HG03066 (cell line): ENCODE measurements around the gene PILRA.

Source experiments
- ATAC-seq: cut with Tn5 transposase; IDR thresholded peaks from one replicate; pipeline ENCODE4 v1.9.1; 2021; ENCODE audit warnings: low read depth; ENCODE audit not compliant: unreplicated experiment

PILRA gene

GRCh38 chr7:100406767-100407166 is 33.5 kb downstream of the PILRA start:
- no peak for ATAC-seq

GRCh38 chr7:100407285-100408180 is 34.2 kb downstream of the PILRA start:
- no peak for ATAC-seq

- ATAC-seq = no peak
These were observed 37.8 kb downstream of the PILRA start for GRCh38 chr7:100411101-100411500.

- no peak for ATAC-seq
These were observed 40.1 kb downstream of the PILRA start for GRCh38 chr7:100413346-100413745.

GRCh38 chr7:100413889-100414288 is 40.6 kb downstream of the PILRA start:
- no peak for ATAC-seq

DNA sequence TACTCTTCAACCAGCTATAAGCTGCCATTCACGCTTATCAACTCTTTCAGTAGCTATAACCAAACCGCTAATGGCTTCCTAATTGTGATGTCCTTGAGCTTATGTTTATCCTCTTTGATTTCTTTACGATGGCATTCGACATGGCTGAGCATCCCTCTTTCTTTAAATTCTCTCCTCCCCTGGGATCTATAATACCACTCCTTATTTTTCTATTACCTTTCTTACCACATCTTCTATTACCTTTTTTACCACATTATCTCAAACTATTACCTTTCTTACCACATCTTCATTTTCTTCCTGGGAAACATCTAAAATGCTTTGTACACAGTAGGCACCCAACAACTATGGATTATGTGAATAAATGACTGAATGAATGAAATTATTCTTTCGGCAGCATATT is 42.2 kb downstream of the PILRA start:
- no peak for ATAC-seq

DNA sequence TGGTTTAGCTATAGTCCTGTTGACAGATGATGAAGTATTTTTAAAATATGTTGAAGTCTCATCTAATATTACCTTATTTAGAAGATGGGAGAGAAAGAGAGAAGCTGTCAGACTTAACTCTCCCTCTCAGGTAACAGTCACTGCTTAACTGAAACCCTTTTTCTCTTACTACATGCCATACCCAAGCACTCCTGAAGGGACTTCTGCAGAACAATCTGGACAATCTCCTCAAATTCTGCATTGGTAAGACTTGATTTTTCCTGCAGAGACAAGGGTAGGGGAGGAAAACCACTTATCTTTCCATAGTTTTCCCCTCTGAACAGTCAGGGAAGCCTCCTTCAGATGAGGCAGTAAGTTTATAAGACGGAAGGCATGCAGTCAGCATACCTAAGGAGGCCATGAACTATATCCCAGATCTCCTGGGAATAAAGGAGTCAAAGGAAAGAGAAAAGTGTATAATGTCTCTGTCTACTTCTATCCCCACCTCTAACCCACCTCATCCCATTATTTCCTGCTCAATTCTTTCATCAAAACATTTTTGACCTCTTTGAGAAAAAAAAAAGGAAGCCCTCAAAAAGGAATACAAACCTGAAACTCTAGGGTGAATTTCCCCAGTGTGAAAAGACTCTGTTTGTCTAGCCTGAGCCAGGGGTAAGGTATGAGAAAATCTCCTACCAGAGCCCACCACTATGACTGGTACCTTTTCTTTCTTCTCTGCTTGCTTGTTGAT is 45.8 kb downstream of the PILRA start:
- no peak for ATAC-seq

DNA sequence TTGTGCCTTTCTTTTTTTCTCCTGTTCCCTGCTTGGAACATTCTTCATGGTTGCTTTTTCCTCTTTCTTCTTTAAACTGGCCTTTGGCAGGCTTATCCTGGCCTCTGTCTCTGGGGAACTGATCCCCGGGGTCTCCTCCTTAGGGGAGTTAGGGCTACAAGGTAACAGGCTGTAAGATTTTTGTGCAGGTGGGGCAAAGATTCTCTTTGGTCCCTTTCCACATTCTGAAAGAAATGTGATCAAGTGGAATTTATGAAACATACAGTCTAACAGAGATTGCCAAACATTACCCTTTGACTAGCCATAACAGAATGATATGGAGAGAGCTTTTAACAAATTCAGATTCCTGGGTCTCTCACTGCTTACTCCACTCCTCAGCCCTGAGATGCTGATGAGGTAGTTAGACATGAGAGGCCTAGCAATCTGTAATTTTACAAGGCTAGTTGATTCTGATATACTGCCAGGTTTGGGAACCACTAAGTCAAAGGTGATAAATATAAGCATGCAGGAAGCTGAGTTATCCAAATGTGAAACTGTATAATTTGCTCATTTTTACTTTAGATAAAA is 46.5 kb downstream of the PILRA start:
- no peak for ATAC-seq

DNA sequence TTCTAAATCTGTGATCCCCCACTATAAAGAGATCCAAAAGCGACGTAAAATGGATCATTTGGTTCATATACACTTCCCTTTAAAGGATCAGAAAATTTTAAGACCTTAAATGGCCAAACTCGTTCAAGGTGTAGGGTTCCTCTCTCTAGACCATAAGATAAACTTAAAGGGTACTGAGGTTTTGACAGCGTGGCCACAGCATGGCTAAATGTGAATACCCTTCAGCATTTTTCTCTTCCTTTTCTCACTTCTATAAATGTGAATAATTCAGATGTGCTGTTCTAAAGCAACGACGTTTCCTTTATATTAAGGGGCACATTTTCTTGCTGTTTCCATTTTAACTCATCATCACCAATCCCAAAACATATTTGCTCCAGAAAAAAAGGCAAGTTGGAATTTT is 50.0 kb downstream of the PILRA start:
- ATAC-seq = no peak

GRCh38 chr7:100425347-100425746 is 52.1 kb downstream of the PILRA start:
- no peak for ATAC-seq

- no peak for ATAC-seq
These were observed 53.2 kb downstream of the PILRA start for GRCh38 chr7:100426516-100426915.

GRCh38 chr7:100427762-100428198 is 54.5 kb downstream of the PILRA start:
- no peak for ATAC-seq

DNA sequence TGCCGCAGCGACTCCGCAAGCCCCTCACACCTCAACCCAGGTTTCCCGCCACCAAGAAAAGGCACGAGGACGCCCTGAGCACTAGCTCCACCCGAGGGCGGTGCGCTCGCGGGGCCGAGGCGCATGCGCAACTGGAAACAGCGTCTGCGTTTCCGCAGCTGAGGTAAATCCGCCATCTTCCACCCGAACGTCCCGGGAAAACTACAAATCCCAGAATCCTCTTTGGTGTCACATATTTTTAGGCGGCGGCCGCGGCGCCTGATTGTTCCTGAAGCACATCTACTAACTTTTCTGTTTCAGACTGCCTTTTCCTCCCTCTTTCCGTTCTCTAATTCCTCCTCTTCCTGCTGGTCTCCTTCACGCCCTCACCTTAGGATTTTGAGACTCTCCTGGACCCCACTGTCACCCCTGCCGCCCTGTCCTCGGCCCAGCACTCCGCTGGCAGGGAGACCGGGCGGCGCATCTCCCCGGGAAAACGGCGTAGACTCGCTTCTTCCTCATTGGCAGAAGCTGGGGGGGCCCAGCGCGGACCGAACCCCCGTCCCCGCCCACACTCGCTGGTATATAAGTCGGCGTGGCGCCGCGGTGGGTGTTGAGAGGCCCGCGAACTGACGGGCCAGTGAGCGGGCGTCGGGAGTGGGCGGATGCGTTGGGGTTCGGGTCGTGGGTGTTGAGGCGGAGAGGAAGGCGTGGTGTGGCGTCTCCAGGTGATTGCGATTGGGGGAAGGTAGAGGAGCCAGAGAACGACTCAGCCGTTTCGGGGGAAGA is 55.1 kb downstream of the PILRA start, which contains the start of gene ZCWPW1:
TSS of gene ZCWPW1 (minus strand) at position 505 of the 768 bp plus-strand sequence. CDS start 8,054 bp downstream, outside the sequence.
- peak; percentile 43 for ATAC-seq

GRCh38 chr7:100428967-100429636 is 55.8 kb downstream of the PILRA start:
- ATAC-seq = peak; percentile 37

- peak; percentile 32 for ATAC-seq
These were observed 56.6 kb downstream of the PILRA start, which contains the start of gene MEPCE for GRCh38 chr7:100429637-100430492. Gene MEPCE, plus strand, starts transcription at chr7:100429831. Its CDS starts 188 bp downstream, at chr7:100430019.

DNA sequence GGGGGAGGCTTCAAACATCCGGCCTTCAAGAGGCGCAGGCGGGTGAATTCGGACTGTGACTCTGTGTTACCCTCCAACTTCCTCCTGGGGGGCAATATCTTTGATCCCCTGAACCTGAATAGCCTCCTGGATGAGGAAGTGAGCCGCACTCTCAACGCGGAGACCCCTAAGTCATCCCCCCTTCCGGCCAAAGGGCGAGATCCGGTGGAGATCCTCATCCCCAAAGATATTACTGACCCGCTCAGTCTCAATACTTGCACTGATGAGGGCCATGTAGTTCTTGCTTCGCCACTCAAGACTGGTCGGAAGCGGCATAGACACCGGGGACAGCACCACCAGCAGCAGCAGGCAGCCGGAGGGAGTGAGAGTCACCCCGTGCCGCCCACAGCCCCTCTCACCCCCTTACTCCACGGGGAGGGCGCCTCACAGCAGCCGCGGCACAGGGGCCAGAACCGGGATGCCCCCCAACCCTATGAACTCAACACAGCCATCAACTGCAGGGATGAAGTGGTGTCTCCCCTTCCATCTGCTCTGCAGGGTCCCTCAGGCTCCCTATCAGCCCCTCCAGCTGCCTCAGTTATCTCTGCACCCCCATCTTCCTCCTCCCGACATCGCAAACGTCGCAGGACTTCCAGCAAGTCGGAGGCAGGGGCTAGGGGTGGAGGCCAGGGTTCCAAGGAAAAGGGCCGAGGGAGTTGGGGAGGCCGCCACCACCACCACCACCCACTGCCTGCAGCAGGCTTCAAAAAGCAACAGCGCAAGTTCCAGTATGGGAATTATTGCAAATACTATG is 57.4 kb downstream of the PILRA start:
- no peak for ATAC-seq

DNA sequence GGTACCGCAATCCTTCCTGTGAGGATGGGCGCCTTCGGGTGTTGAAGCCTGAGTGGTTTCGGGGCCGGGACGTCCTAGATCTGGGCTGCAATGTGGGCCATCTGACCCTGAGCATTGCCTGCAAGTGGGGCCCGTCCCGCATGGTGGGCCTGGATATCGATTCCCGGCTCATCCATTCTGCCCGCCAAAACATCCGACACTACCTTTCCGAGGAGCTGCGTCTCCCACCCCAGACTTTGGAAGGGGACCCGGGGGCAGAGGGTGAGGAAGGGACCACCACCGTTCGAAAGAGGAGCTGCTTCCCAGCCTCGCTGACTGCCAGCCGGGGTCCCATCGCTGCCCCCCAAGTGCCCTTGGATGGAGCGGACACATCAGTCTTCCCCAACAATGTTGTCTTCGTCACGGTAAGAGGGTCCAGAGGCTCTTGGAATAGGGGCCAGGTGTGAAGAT is 58.0 kb downstream of the PILRA start:
- ATAC-seq = no peak

- ATAC-seq = no peak
These were observed 58.8 kb downstream of the PILRA start for GRCh38 chr7:100432053-100432452.
